ENCODE data around the gene IL22RA2. TPM values are rescaled to one million over a fixed set of nuclear protein-coding genes. Genes with fewer than 3 reads are reported as not detected.

The IL22RA2 gene
- total and polyA plus RNA-seq, 4 donors, result 0.02 to 0.20 TPM; not detected in 2

- TF ChIP-seq CTCF (IDR thresholded peaks at IDR 0.05; ENCODE audit: control extremely low read depth, extremely low read depth), result no peak
- no peaks in the 10 kb centered on the region for H3K27me3 ChIP-seq (ENCODE audit: control insufficient read depth in 3 of 3, insufficient read depth in 3 of 3, low read length in 2 of 3)
- H3K9ac ChIP-seq (ENCODE audit: insufficient read depth in 1 of 2, low read length in 2 of 2), result no peak overlapping the region
- H3K4me1 ChIP-seq (ENCODE audit: control insufficient read depth in 5 of 5, insufficient read depth in 5 of 5, low read length in 5 of 5), result no peaks in the 10 kb centered on the region
- no peak for DNase-seq
- 90 to 96% methylated on average over 3 of the region's 3 CpGs for WGBS, 2 donors
- H3K9me3 ChIP-seq (ENCODE audit: control insufficient read depth in 4 of 4, insufficient read depth in 3 of 4, low read length in 3 of 4), result peaks cover 3 to 32% (median 11%) of the 10 kb centered on the region in 4 donors
- ATAC-seq (ENCODE audit: insufficient read depth, low FRiP score), result no peak
- H3K36me3 ChIP-seq (ENCODE audit: control insufficient read depth in 4 of 4, insufficient read depth in 4 of 4, low read length in 4 of 4), result no peaks in the 10 kb centered on the region
- no peak overlapping the region for H3K27ac ChIP-seq (ENCODE audit: low read depth in 1 of 2, low read length in 1 of 2)
- no peak overlapping the region for H3K4me3 ChIP-seq
Observed at GRCh38 chr6:137185290-137185689, 11.8 kb upstream of the IL22RA2 start.

DNA sequence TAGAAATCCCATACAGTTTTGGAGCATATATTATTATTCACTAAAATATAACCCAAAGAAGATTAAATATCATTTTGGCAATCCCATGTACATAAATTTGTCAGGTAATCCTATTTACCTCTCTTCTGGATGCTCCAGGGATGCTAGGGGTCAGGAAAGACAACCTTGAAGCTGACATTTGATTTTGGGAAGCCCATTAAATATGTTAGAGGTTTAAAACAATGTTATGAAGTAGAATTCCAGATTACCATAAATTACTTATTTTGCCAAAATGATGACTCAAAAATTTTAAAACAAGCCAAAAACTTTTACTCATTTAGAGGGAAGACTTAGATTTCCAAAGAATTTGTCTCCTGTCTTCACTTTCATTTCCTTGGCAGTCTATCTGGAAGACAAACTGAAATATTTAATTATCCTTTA lies 9.2 kb upstream of the IL22RA2 start:
- ATAC-seq (ENCODE audit: insufficient read depth, low FRiP score) (no peak), DNase-seq (no peak)
- H3K4me1 ChIP-seq (ENCODE audit: control insufficient read depth in 5 of 5, insufficient read depth in 5 of 5, low read length in 5 of 5), result peaks cover 0 to 3% (median 0%) of the 10 kb centered on the region in 5 donors
- no peak overlapping the region for H3K27ac ChIP-seq (ENCODE audit: low read depth in 1 of 2, low read length in 1 of 2)
- H3K36me3 ChIP-seq (ENCODE audit: control insufficient read depth in 4 of 4, insufficient read depth in 4 of 4, low read length in 4 of 4), result no peaks in the 10 kb centered on the region
- no peak overlapping the region for H3K9ac ChIP-seq (ENCODE audit: insufficient read depth in 1 of 2, low read length in 2 of 2)
- H3K27me3 ChIP-seq (ENCODE audit: control insufficient read depth in 3 of 3, insufficient read depth in 3 of 3, low read length in 2 of 3), result no peaks in the 10 kb centered on the region
- H3K4me3 ChIP-seq, result no peak overlapping the region
- H3K9me3 ChIP-seq (ENCODE audit: control insufficient read depth in 4 of 4, insufficient read depth in 3 of 4, low read length in 3 of 4), result peaks cover 0 to 32% (median 12%) of the 10 kb centered on the region in 4 donors
- no peak for TF ChIP-seq CTCF (IDR thresholded peaks at IDR 0.05; ENCODE audit: control extremely low read depth, extremely low read depth)

DNA sequence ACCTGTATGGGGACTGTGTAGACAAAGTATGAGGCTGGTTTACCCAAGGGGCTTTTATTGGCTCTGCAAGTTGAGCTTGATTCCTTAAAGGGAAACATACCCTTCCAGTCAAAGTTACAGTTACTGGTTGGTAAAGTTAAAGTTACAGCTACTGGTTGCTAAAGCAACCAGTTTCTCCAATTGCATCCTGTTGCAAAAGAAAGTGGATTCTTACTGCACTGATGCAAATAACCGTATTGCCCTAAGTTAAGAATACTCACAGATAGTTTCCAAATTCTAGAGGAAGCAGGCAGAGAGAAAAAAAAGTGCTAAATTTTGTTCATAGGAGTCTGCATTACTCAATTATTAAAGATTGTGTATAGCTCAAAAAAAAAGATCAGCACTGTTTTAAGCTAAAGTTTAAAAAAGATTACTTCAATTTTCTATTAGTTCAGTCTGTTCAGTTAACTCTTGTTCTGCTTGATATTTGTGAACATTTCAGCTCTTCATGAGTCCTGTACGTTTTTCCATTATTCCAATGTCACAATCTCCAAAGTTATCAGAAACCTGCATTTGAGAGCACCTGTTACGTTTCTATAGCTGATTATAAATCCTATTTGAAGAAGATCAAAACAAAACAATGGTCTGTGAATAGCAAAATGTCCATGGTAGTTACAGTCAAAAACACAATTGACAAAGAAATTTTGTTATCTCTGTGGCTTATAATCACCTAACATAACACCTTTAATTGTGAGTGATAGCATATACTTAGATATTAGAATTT lies 8.6 kb upstream of the IL22RA2 start:
- WGBS, 2 donors, result 64 to 85% methylated on average over 3 of the region's 3 CpGs
- DNase-seq, result no peak
- ATAC-seq (ENCODE audit: insufficient read depth, low FRiP score), result no peak
- no peaks in the 10 kb centered on the region for H3K27me3 ChIP-seq (ENCODE audit: control insufficient read depth in 3 of 3, insufficient read depth in 3 of 3, low read length in 2 of 3)
- H3K27ac ChIP-seq (ENCODE audit: low read depth in 1 of 2, low read length in 1 of 2), result no peak overlapping the region
- H3K9me3 ChIP-seq (ENCODE audit: control insufficient read depth in 4 of 4, insufficient read depth in 3 of 4, low read length in 3 of 4), result peaks cover 0 to 31% (median 12%) of the 10 kb centered on the region in 4 donors
- no peak overlapping the region for H3K4me3 ChIP-seq
- no peaks in the 10 kb centered on the region for H3K36me3 ChIP-seq (ENCODE audit: control insufficient read depth in 4 of 4, insufficient read depth in 4 of 4, low read length in 4 of 4)
- TF ChIP-seq CTCF (IDR thresholded peaks at IDR 0.05; ENCODE audit: control extremely low read depth, extremely low read depth), result no peak
- H3K9ac ChIP-seq (ENCODE audit: insufficient read depth in 1 of 2, low read length in 2 of 2), result no peak overlapping the region
- H3K4me1 ChIP-seq (ENCODE audit: control insufficient read depth in 5 of 5, insufficient read depth in 5 of 5, low read length in 5 of 5), result peaks cover 0 to 3% (median 0%) of the 10 kb centered on the region in 5 donors

All from lung (tissue), 12 donors.